HCT116 (cell line): Measurements from ENCODE around the gene RPN1. TPM values are rescaled to one million over a fixed set of nuclear protein-coding genes. Genes with fewer than 3 reads are reported as not detected.
A peak's percentile ranks its signal among the peaks of the same experiment; 100 is the strongest.

ENCODE experiments used
- ATAC-seq: fragments of 200-7000 bp; cut with Tn5 transposase; 2 replicates; pipeline ENCODE4 v1.9.1; 2020; ENCODE audit warnings: mild to moderate bottlenecking, moderate library complexity
- BruUV-seq: library from RNA; stranded (reverse); fragments of 400-500 nt; replicated peaks from 2 replicates; lab custom pipeline; 2021; lab: Mats Ljungman, UMichigan
- CTCF ChIA-PET: fragments of 300-600 bp; sonication (Branson Sonifier 250); formaldehyde crosslinking; loops from one replicate; lab custom pipeline; 2021; ENCODE audit warnings: antibody characterized with exemption; lab: Charles Lee
- POLR2A ChIA-PET: fragments of 300-600, 350-600 bp; sonication (Branson Sonifier 250); formaldehyde crosslinking; loops from one replicate; lab custom pipeline; 2021; ENCODE audit warnings: antibody characterized with exemption; lab: Charles Lee
- RAD21 ChIA-PET, 2 experiments: fragments of 300-600 bp; sonication (Branson Sonifier 250); formaldehyde crosslinking; loops; one replicate each; lab custom pipeline; 2023; ENCODE audit warnings: low total read pairs in 2 of 2; ENCODE audit not compliant: uncharacterized antibody in 2 of 2, unreplicated experiment in 2 of 2, low non-redundant PET in 1 of 2; lab: Charles Lee
- DNase-seq: peaks from one replicate; pipeline ENCODE4 v3.0.0-alpha.2; 2010; ENCODE audit warnings: low read depth, low spot score
- H2AFZ ChIP-seq: fragments of 200-600 bp; shearing (Covaris generic), sonication (generic); 2 replicates; pipeline ENCODE4 v1.6.1; 2017; ENCODE audit warnings: low read depth, mixed run types, mixed read lengths, antibody characterized with exemption, low read length; ENCODE audit not compliant: poor library complexity, severe bottlenecking
- H3K27ac ChIP-seq: 2 replicates; pipeline ENCODE4 v1.5.1; 2012; ENCODE audit warnings: low read depth, low read length
- H3K27me3 ChIP-seq: fragments of 200-600 bp; sonication (generic); 2 replicates; pipeline ENCODE4 v1.6.1; 2016; ENCODE audit warnings: mixed run types, low read length, mixed read lengths; ENCODE audit not compliant: insufficient read depth
- H3K36me3 ChIP-seq, 2 experiments: fragments of 200-500 bp in 1 of 2; fragments of 200-600 bp in 1 of 2; sonication (Bioruptor generic) in 1 of 2; sonication (generic) in 1 of 2; 2 replicates each; pipeline versions ENCODE4 v1.5.1 to v1.6.1; 2014 to 2016; ENCODE audit warnings: low read length in 2 of 2, inconsistent platforms in 1 of 2, mixed read lengths in 1 of 2, mixed run types in 1 of 2; ENCODE audit not compliant: insufficient read depth in 2 of 2, control insufficient read depth in 1 of 2
- H3K4me1 ChIP-seq, 2 experiments: fragments of 200-600 bp in 1 of 2; sonication (generic) in 1 of 2; 2 replicates each; pipeline versions ENCODE4 v1.5.1 to v1.6.1; 2012 to 2017; ENCODE audit warnings: low read length in 2 of 2, inconsistent platforms in 1 of 2, mild to moderate bottlenecking in 1 of 2, mixed read lengths in 1 of 2, mixed run types in 1 of 2, moderate library complexity in 1 of 2; ENCODE audit not compliant: insufficient read depth in 2 of 2, control insufficient read depth in 1 of 2
- H3K4me2 ChIP-seq: fragments of 200-600 bp; sonication (generic); 2 replicates; pipeline ENCODE4 v1.6.1; 2017; ENCODE audit warnings: mixed run types, low read length, mixed read lengths
- H3K4me3 ChIP-seq, 2 experiments: fragments of 200-600 bp in 1 of 2; sonication (generic) in 1 of 2; replicated peaks in 1 of 2; 2 replicates each; pipeline ENCODE4 v1.5.1; 2011 to 2016; ENCODE audit warnings: low read length in 2 of 2, control low read depth in 1 of 2, low read depth in 1 of 2, mild to moderate bottlenecking in 1 of 2, mixed read lengths in 1 of 2, mixed run types in 1 of 2
- H3K79me2 ChIP-seq: fragments of 200-600 bp; sonication (generic); 2 replicates; pipeline ENCODE4 v1.6.1; 2017; ENCODE audit warnings: mild to moderate bottlenecking, mixed run types, low read length, moderate library complexity, mixed read lengths; ENCODE audit not compliant: insufficient read depth
- H3K9ac ChIP-seq: fragments of 200-600 bp; sonication (generic); 2 replicates; pipeline ENCODE4 v1.6.1; 2016; ENCODE audit warnings: low read length, mixed read lengths
- H3K9me2 ChIP-seq: fragments of 200-600 bp; sonication (generic), shearing (Covaris generic); 2 replicates; pipeline ENCODE4 v1.6.1; 2017; ENCODE audit warnings: mixed run types, mild to moderate bottlenecking, moderate library complexity; ENCODE audit not compliant: insufficient read depth
- H3K9me3 ChIP-seq, 2 experiments: fragments of 200-500 bp in 1 of 2; fragments of 200-600 bp in 1 of 2; sonication (Bioruptor generic) in 1 of 2; sonication (generic) in 1 of 2; 2 replicates each; pipeline ENCODE4 v1.6.1; 2014 to 2017; ENCODE audit warnings: low read length in 2 of 2, mixed read lengths in 2 of 2, inconsistent platforms in 1 of 2, low read depth in 1 of 2, mild to moderate bottlenecking in 1 of 2, mixed run types in 1 of 2, moderate library complexity in 1 of 2; ENCODE audit not compliant: control insufficient read depth in 1 of 2, insufficient read depth in 1 of 2
- H4K20me1 ChIP-seq: fragments of 200-600 bp; sonication (generic), shearing (Covaris generic); 2 replicates; pipeline ENCODE4 v1.6.1; 2017; ENCODE audit warnings: mixed run types, mild to moderate bottlenecking, moderate library complexity; ENCODE audit not compliant: insufficient read depth
- CTCF ChIP-seq, 3 experiments: fragments of 200-600 bp in 1 of 3; sonication (generic) in 1 of 3; IDR thresholded peaks in 2 of 3; conservative IDR thresholded peaks in 1 of 3; 2 replicates each; pipeline ENCODE4 v1.5.1; 2012 to 2017; ENCODE audit warnings: low read depth in 2 of 3, low read length in 2 of 3, antibody characterized with exemption in 1 of 3, borderline replicate concordance in 1 of 3, control low read depth in 1 of 3, mild to moderate bottlenecking in 1 of 3, mixed read lengths in 1 of 3, mixed run types in 1 of 3, moderate library complexity in 1 of 3; ENCODE audit not compliant: insufficient read depth in 1 of 3
- RAD21 ChIP-seq: IDR thresholded peaks from 2 replicates; pipeline ENCODE4 v1.6.1; 2012; ENCODE audit warnings: low read depth, mild to moderate bottlenecking
- REST ChIP-seq: IDR thresholded peaks from 2 replicates; pipeline ENCODE4 v1.6.1; 2012; ENCODE audit warnings: low read depth
- intact Hi-C: fragments of 100-400 bp; cut with micrococcal nuclease; formaldehyde crosslinking; loops from 2 replicates; pipeline ENCODE4 v1.10.0; 2022
- total RNA-seq: library from RNA; stranded (reverse); gene quantifications from one replicate; pipeline ENCODE4 v1.2.1, GENCODE V29; 2021; ENCODE audit not compliant: unreplicated experiment

RPN1 gene
- total RNA-seq, 1 experiment from 2014 or later = 218 TPM

GRCh38 chr3:128572644-128573105 lies 77.9 kb downstream of the RPN1 start:
- peak overlapping the region; percentile 25 for H2AFZ ChIP-seq
- no peaks in the 10 kb centered on the region for H3K79me2 ChIP-seq
- peak; percentile 33 for DNase-seq
- H3K4me2 ChIP-seq = no peak overlapping the region
- no peaks in the 10 kb centered on the region for H3K9me3 ChIP-seq
- ATAC-seq = peak; percentile 95
- H3K9ac ChIP-seq = no peak overlapping the region
- intact Hi-C loops = no loop called here
- no peaks in the 10 kb centered on the region for H3K9me2 ChIP-seq
- H3K36me3 ChIP-seq = no peaks in the 10 kb centered on the region
- POLR2A ChIA-PET = no interaction called here
- no peak overlapping the region for H3K27ac ChIP-seq
- H3K4me3 ChIP-seq = no peak overlapping the region
- CTCF ChIA-PET = interaction anchor here (0.9 to 1.8 kb wide), 5 partner anchors 10 to 146 kb away, joined by 3 to 7 read pairs (median 3); no protein-coding TSS in a partner anchor
- H3K27me3 ChIP-seq = peaks cover 3% of the 10 kb centered on the region; the same call in 1 of the 2 replicates
- no TSS peak for BruUV-seq
- RAD21 ChIA-PET = no interaction called here
- no peaks in the 10 kb centered on the region for H3K4me1 ChIP-seq
- H4K20me1 ChIP-seq = no peaks in the 10 kb centered on the region
- TF ChIP-seq RAD21 (peak; percentile 27), REST (no peak), CTCF (IDR thresholded peaks at IDR 0.05 in 2 of 3, conservative IDR thresholded peaks at IDR 0.05 in 1 of 3; ENCODE audit: borderline replicate concordance in 1 of 3, insufficient read depth in 1 of 3, low read depth in 2 of 3, low read length in 2 of 3) (peak; percentile 21 to 77 (median 68); a peak in 5 of 6 replicates)
